OCI-LY7 (cell line): Measurements from ENCODE around the gene FDX2. TPM values are rescaled to one million over a fixed set of nuclear protein-coding genes. Genes with fewer than 3 reads are reported as not detected.
A peak's percentile ranks its signal among the peaks of the same experiment; 100 is the strongest.
"Not testable (repeated sequence)": the region's sequence is repeated elsewhere in the genome, so short reads cannot be mapped to it uniquely, and the experiment has no call there.

Experiments
- BruUV-seq: library from RNA; stranded (reverse); fragments of 400-500 nt; replicated peaks from 2 replicates; lab custom pipeline; 2021; lab: Mats Ljungman, UMichigan
- CTCF ChIA-PET: fragments of 300-600 bp; sonication (Branson Sonifier 250); formaldehyde crosslinking; loops from one replicate; lab custom pipeline; 2022; ENCODE audit warnings: antibody characterized with exemption; ENCODE audit not compliant: unreplicated experiment; lab: Charles Lee
- POLR2A ChIA-PET: fragments of 300-600 bp; sonication (Branson Sonifier 250); formaldehyde crosslinking; loops from one replicate; lab custom pipeline; 2022; ENCODE audit warnings: antibody characterized with exemption; lab: Charles Lee
- DNase-seq: peaks from one replicate; pipeline ENCODE4 v3.0.0-alpha.2; 2015; ENCODE audit warnings: low spot score
- H2AFZ ChIP-seq: fragments of 200-600 bp; sonication (generic), shearing (Covaris generic); 2 replicates; pipeline ENCODE4 v1.6.1; 2014; ENCODE audit warnings: mild to moderate bottlenecking, antibody characterized with exemption, low read length, moderate library complexity
- H3K27ac ChIP-seq: fragments of 200-600 bp; sonication (generic); 2 replicates; pipeline ENCODE4 v1.5.1; 2014; ENCODE audit warnings: mixed run types, low read depth, mild to moderate bottlenecking, moderate library complexity, low read length, inconsistent platforms; ENCODE audit not compliant: poor library complexity, severe bottlenecking
- H3K36me3 ChIP-seq: fragments of 200-600 bp; sonication (generic); 2 replicates; pipeline ENCODE4 v1.6.1; 2014; ENCODE audit warnings: mild to moderate bottlenecking, antibody characterized with exemption, low read length, moderate library complexity, mixed read lengths; ENCODE audit not compliant: insufficient read depth
- H3K4me1 ChIP-seq: fragments of 200-600 bp; sonication (generic); 2 replicates; pipeline ENCODE4 v1.5.1; 2014; ENCODE audit warnings: mild to moderate bottlenecking, low read length; ENCODE audit not compliant: insufficient read depth, poor library complexity, severe bottlenecking
- H3K4me2 ChIP-seq: fragments of 200-600 bp; sonication (generic); 2 replicates; pipeline ENCODE4 v1.6.1; 2014; ENCODE audit warnings: mild to moderate bottlenecking, low read length
- H3K4me3 ChIP-seq: fragments of 200-600 bp; sonication (generic); 2 replicates; pipeline ENCODE4 v1.5.1; 2014; ENCODE audit warnings: mild to moderate bottlenecking, low read depth, low read length; ENCODE audit not compliant: poor library complexity, severe bottlenecking
- H3K79me2 ChIP-seq: fragments of 200-600 bp; sonication (generic); 2 replicates; pipeline ENCODE4 v1.6.1; 2016; ENCODE audit warnings: low read depth, mild to moderate bottlenecking, low read length, moderate library complexity, mixed read lengths; ENCODE audit not compliant: insufficient read depth
- H3K9me2 ChIP-seq: fragments of 200-600 bp; sonication (generic); 2 replicates; pipeline ENCODE4 v1.6.1; 2016; ENCODE audit warnings: mild to moderate bottlenecking, low read length, mixed read lengths; ENCODE audit not compliant: insufficient read depth
- H3K9me3 ChIP-seq: fragments of 200-600 bp; sonication (generic); 2 replicates; pipeline ENCODE4 v1.6.1; 2014; ENCODE audit warnings: mild to moderate bottlenecking, mixed run types, low read length, mixed read lengths
- H4K20me1 ChIP-seq: fragments of 200-600 bp; sonication (generic); 2 replicates; pipeline ENCODE4 v1.6.1; 2014; ENCODE audit warnings: mild to moderate bottlenecking, antibody characterized with exemption, low read length, moderate library complexity, mixed read lengths; ENCODE audit not compliant: insufficient read depth
- EZH2phosphoT487 ChIP-seq: fragments of 200-600 bp; sonication (generic); IDR thresholded peaks from 2 replicates; pipeline ENCODE4 v1.6.1; 2018; ENCODE audit warnings: low read depth, borderline replicate concordance, mild to moderate bottlenecking, mixed run types, antibody characterized with exemption, low read length, moderate library complexity, mixed read lengths
- intact Hi-C: fragments of 100-400 bp; cut with micrococcal nuclease; formaldehyde crosslinking; loops from one replicate; pipeline ENCODE4 v1.10.0; 2022; ENCODE audit not compliant: unreplicated experiment
- total RNA-seq, 2 experiments: library from RNA; depleted of rRNA in 1 of 2; stranded (reverse); fragments of >200 nt in 1 of 2; shearing (Covaris generic) in 1 of 2; gene quantifications; 2 replicates each; pipeline ENCODE4 v1.2.3, GENCODE V29; 2014 to 2022
- TF ChIP-seq, protein P1 (sequence below): fragments of 200-600 bp; sonication (generic); conservative IDR thresholded peaks from 2 replicates; pipeline ENCODE4 v1.5.1; 2014; ENCODE audit warnings: mild to moderate bottlenecking, antibody characterized with exemption, low read length, moderate library complexity, mixed read lengths

The FDX2 gene
- total RNA-seq, 2 experiments from 2014 or later, result 17.1 to 17.2 TPM

DNA sequence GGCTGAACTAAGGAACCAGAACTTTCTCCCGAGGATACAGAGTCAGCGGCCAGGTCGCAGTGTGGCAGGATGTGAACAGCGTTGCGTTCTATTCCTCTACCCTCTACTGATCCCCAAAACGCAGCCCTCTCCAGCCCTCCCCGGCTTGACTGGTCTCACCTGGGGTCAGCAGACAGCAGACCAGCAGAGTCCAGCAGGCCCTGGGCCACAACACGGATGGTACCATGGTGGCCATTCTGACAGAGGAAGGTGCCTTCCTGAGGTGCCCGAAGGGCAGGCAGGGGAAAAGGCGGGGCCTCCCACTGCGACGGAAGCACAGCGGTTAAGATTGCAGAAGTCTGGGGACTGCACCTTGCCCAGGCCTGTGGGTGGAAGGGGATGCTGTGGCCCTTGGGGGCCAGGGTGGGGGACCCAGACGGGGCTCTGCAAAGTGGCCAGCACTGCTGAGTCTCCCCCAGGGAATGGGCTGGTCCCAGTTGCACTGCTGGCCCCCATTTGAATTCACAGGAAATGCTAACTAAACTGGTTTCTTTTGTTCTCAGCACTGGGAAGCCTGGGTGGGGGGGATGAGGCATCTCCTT is 23.7 kb upstream of the FDX2 start, which contains the start of gene ICAM3:
TSS of gene ICAM3 (minus strand) at position 245 of the 581 bp plus-strand sequence. CDS start at position 235, 10 bp downstream.
- no peak for TF ChIP-seq EZH2phosphoT487
- TF ChIP-seq, protein P1, sequence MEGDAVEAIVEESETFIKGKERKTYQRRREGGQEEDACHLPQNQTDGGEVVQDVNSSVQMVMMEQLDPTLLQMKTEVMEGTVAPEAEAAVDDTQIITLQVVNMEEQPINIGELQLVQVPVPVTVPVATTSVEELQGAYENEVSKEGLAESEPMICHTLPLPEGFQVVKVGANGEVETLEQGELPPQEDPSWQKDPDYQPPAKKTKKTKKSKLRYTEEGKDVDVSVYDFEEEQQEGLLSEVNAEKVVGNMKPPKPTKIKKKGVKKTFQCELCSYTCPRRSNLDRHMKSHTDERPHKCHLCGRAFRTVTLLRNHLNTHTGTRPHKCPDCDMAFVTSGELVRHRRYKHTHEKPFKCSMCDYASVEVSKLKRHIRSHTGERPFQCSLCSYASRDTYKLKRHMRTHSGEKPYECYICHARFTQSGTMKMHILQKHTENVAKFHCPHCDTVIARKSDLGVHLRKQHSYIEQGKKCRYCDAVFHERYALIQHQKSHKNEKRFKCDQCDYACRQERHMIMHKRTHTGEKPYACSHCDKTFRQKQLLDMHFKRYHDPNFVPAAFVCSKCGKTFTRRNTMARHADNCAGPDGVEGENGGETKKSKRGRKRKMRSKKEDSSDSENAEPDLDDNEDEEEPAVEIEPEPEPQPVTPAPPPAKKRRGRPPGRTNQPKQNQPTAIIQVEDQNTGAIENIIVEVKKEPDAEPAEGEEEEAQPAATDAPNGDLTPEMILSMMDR, result no peak
- Histone ChIP-seq H3K4me1 (peaks cover 34% of the 10 kb centered on the region), H3K27ac (peak within 1 kb of the TSS; percentile 52), H3K4me3 (peak within 1 kb of the TSS; percentile 70), H3K4me2 (peak within 1 kb of the TSS; percentile 82), H3K9me3 (no peaks in the 10 kb centered on the region), H3K9me2 (no peaks in the 10 kb centered on the region), H3K36me3 (no peaks in the 10 kb centered on the region), H3K79me2 (no peaks in the 10 kb centered on the region), H4K20me1 (no peaks in the 10 kb centered on the region), H2AFZ (peak within 1 kb of the TSS; percentile 92)
- intact Hi-C loops, result loop anchor here (10.0 kb wide), 1 partner anchor 225 kb away; the partner anchor contains the start of genes CDKN2D and KRI1
- peak; percentile 82 for DNase-seq
- CTCF ChIA-PET, result no interaction called here
- BruUV-seq, result no TSS peak
- POLR2A ChIA-PET, result no interaction called here

DNA sequence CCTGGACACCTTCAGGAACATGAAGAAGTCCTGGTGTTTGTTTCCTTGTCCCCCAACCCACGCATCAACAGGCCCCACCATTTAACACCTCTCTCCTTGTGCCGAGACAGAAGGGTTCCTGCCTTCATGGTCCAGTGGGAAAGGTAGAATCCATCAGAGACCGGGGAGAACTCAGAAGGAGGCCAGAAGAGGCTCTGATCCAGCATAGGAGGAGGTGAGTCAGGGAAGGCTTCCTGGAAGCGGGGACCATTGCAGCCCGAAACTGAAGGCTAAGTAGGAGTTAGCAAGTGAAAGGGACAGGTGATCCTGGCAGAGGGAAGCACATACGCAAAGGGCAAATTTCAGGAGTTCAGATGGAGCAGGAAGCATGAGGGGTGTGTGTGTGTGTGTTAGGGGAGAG is 23.1 kb upstream of the FDX2 start:
- peak overlapping the region; percentile 82 for H3K4me2 ChIP-seq
- peak overlapping the region; percentile 52 for H3K27ac ChIP-seq
- no peaks in the 10 kb centered on the region for H3K9me3 ChIP-seq
- ChIA-PET POLR2A (no interaction called here), CTCF (interaction anchor here (0.6 kb wide), 1 partner anchor 34 kb away, joined by 6 read pairs; no protein-coding TSS in a partner anchor)
- H3K4me1 ChIP-seq, result peaks cover 39% of the 10 kb centered on the region
- BruUV-seq, result TSS peak; percentile 77
- intact Hi-C loops, result loop anchor here (10.0 kb wide), 1 partner anchor 226 kb away; the partner anchor contains the start of genes CDKN2D and KRI1
- H3K9me2 ChIP-seq, result no peaks in the 10 kb centered on the region
- TF ChIP-seq, protein P1, result no peak
- no peak for TF ChIP-seq EZH2phosphoT487
- no peaks in the 10 kb centered on the region for H3K36me3 ChIP-seq
- no peaks in the 10 kb centered on the region for H3K79me2 ChIP-seq
- no peak for DNase-seq
- H3K4me3 ChIP-seq, result peak overlapping the region; percentile 70
- H2AFZ ChIP-seq, result peak overlapping the region; percentile 92; the same call in 1 of the 2 replicates
- H4K20me1 ChIP-seq, result no peaks in the 10 kb centered on the region

DNA sequence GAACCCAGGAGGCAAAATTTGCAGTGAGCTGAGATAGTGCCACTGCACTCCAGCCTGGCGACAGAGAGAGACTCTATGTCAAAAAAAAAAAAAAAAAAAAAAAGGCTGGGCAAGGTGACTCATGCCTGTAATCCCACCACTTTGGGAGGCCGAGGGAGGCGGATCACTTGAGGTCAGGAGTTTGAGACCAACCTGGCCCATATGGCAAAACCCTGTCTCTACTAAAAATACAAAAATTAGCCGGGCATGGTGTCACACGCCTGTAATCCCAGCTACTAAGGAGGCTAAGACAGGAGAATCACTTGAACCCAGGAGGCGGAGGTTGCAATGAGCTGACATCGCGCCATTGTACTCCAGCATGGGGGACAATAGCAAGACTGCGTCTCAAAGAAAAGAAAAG is 20.9 kb upstream of the FDX2 start:
- peaks cover 46% of the 10 kb centered on the region for H3K4me1 ChIP-seq
- CTCF ChIA-PET, BruUV-seq, H2AFZ ChIP-seq, H3K9me2 ChIP-seq, H3K27ac ChIP-seq, DNase-seq, H3K4me2 ChIP-seq, H3K4me3 ChIP-seq, H4K20me1 ChIP-seq, H3K9me3 ChIP-seq: not testable (repeated sequence)
- H3K36me3 ChIP-seq, result peaks cover 10% of the 10 kb centered on the region
- H3K79me2 ChIP-seq, result peaks cover 15% of the 10 kb centered on the region
- POLR2A ChIA-PET, result interaction anchor here (0.6 kb wide), 2 partner anchors 53 to 333 kb away, joined by 5 to 6 read pairs; no protein-coding TSS in a partner anchor
- intact Hi-C loops, result loop anchor here (10.0 kb wide), 1 partner anchor 228 kb away; the partner anchor contains the start of genes CDKN2D and KRI1
